SHP77 (cell line): ENCODE measurements around the gene TTC21B.
A peak's percentile ranks its signal among the peaks of the same experiment; 100 is the strongest.
"Not testable (repeated sequence)": the region's sequence is repeated elsewhere in the genome, so short reads cannot be mapped to it uniquely, and the experiment has no call there.

Experiments
- DNase-seq, 2 experiments: peaks; one replicate each; lab custom pipeline; 2025; lab: John Stamatoyannopoulos, UW

Gene TTC21B

GRCh38 chr2:165953655-165954606, at the start of gene TTC21B:
Gene TTC21B, minus strand, starts transcription at chr2:165953776. Its CDS starts 71 bp downstream, at chr2:165953705.
- peak; percentile 76 to 78 for DNase-seq

- no peak for DNase-seq
Observed at GRCh38 chr2:166000401-166000800, 46.8 kb upstream of the TTC21B start.

GRCh38 chr2:165990846-165991245, 37.3 kb upstream of the TTC21B start:
- DNase-seq, result no peak

GRCh38 chr2:165989851-165990250, 36.3 kb upstream of the TTC21B start:
- DNase-seq, result no peak

- DNase-seq, result no peak
Observed at GRCh38 chr2:165985120-165985519, 31.5 kb upstream of the TTC21B start.

- not testable (repeated sequence) for DNase-seq
Observed at GRCh38 chr2:165972161-165972560, 18.6 kb upstream of the TTC21B start.

GRCh38 chr2:165970663-165971062, 17.1 kb upstream of the TTC21B start:
- DNase-seq, result no peak

- no peak for DNase-seq
Observed at GRCh38 chr2:165969227-165969626, 15.7 kb upstream of the TTC21B start.

GRCh38 chr2:165967746-165968145, 14.2 kb upstream of the TTC21B start:
- no peak for DNase-seq

- no peak for DNase-seq
Observed at GRCh38 chr2:165961818-165962217, 8.2 kb upstream of the TTC21B start.

GRCh38 chr2:165959371-165959770, 5.8 kb upstream of the TTC21B start:
- DNase-seq, result no peak

GRCh38 chr2:165958313-165958960, 4.9 kb upstream of the TTC21B start:
- DNase-seq, result no peak

- no peak for DNase-seq
Observed at GRCh38 chr2:165957030-165957675, 3.6 kb upstream of the TTC21B start.

- DNase-seq, result peak; percentile 22 to 56
Observed at GRCh38 chr2:165953306-165953654, 296 bp downstream of the TTC21B start.

GRCh38 chr2:165952741-165953211, 800 bp downstream of the TTC21B start:
- no peak for DNase-seq

- DNase-seq, result no peak
Observed at GRCh38 chr2:165952085-165952484, 1.5 kb downstream of the TTC21B start.

- no peak for DNase-seq
Observed at GRCh38 chr2:165950438-165950837, 3.1 kb downstream of the TTC21B start.

GRCh38 chr2:165941827-165942226, 11.7 kb downstream of the TTC21B start:
- no peak for DNase-seq

GRCh38 chr2:165938237-165938636, 15.3 kb downstream of the TTC21B start:
- no peak for DNase-seq

GRCh38 chr2:165933211-165933910, 20.2 kb downstream of the TTC21B start:
- DNase-seq, result no peak

GRCh38 chr2:165927774-165928173, 25.8 kb downstream of the TTC21B start:
- DNase-seq, result no peak

- DNase-seq, result no peak
Observed at GRCh38 chr2:165927353-165927752, 26.2 kb downstream of the TTC21B start.
